ENCODE results near the gene INSRR.

DNA sequence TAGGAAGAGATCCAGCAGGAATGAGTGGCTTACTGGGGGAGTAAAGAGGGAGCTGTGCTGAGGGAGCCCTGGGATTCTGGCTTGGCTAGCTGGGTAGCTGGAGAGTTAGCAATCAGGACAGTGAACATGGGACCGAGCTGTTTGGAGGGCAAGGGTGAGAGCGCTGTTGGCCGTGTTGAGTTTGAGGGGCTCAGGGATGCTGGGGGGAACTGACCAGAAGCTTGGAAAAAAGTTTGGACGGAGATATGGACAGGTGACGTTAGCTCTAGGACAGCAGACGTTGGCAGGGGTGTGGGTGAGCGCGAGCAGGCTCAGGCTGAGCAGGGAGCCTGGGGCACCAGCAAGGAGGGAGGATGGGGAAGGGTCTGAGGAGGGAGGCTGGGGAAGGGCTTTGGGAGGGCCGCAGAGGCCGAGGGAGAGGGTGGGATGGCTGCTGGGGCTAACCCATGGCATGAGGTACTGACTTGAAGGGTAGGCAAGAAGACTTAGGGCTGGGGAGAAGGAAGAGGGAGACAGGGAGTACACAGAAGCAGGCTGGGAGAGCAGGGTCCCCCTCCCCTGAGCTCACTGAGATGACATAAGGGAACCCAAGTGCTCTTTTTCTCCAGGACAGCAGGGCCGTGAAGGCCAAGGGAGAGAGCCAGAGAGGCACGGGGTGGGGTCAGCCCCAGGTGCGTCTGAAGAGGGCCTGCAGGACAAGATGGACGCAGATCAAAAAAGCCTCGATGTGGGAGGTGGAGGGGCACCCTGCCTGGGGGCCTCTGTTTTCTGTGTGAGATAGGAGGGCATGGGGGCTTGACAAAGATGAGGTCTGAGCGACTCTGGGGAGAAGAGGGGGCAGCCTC lies 50.5 kb downstream of the INSRR start:
- TF ChIP-seq, protein P1, sequence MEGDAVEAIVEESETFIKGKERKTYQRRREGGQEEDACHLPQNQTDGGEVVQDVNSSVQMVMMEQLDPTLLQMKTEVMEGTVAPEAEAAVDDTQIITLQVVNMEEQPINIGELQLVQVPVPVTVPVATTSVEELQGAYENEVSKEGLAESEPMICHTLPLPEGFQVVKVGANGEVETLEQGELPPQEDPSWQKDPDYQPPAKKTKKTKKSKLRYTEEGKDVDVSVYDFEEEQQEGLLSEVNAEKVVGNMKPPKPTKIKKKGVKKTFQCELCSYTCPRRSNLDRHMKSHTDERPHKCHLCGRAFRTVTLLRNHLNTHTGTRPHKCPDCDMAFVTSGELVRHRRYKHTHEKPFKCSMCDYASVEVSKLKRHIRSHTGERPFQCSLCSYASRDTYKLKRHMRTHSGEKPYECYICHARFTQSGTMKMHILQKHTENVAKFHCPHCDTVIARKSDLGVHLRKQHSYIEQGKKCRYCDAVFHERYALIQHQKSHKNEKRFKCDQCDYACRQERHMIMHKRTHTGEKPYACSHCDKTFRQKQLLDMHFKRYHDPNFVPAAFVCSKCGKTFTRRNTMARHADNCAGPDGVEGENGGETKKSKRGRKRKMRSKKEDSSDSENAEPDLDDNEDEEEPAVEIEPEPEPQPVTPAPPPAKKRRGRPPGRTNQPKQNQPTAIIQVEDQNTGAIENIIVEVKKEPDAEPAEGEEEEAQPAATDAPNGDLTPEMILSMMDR (IDR thresholded peaks at IDR 0.05): no peak
- no peak for TF ChIP-seq POLR2A (IDR thresholded peaks at IDR 0.05)

Data from ovary (tissue), 3 donors.